ENCODE data around the gene CAMSAP1. TPM values are rescaled to one million over a fixed set of nuclear protein-coding genes. Genes with fewer than 3 reads are reported as not detected.

The CAMSAP1 gene
- total and polyA plus RNA-seq, 2 of the 4 experiments (the other 2 are of a cell fraction) = 8.2 to 19.5 TPM

DNA sequence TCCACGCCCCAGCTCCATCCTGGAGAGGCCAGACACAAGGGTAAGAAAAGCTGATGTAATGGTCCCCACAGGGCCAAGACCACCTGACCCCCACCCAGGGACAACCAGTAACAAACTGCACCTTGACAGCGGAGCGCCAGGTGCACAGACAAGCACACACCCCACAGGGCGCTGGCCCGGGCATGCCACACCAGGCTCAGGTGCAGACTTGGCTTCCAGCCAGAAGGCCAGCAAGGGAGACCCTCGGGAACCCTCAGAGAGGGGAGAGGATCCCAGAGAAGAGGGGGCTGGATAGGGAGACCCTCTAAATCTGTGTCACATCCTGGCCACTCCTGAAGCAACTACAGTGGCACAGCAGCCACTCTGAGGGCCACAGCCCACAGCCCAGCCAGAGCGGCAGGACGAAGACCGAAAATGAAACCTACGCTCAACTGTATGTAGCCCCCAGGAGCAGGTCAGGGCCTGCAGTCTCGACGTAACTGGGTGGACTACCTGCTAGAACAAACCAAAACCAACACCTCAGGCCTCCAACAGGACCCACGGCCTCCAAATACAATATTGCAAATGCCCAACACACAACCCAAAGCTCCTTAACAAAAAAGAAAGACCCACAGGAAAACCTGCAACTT is 18.5 kb downstream of the CAMSAP1 start:
- in situ Hi-C loops (cut with MboI; ENCODE audit: low sequenced_read_pairs) (no loop called here), intact Hi-C loops (cut with micrococcal nuclease) (no loop called here), dilution Hi-C loops (cut with HindIII; ENCODE audit: low sequenced_read_pairs, unreplicated experiment) (no loop called here)
- no peak overlapping the region for H3K9ac ChIP-seq (ENCODE audit: low read depth, low read length)
- ChIA-PET POLR2A (ENCODE audit: unreplicated experiment) (no interaction called here), CTCF (no interaction called here)
- peaks cover 19 to 88% of the 10 kb centered on the region in 2 experiments; a peak in 3 of 4 replicates for H3K79me1 ChIP-seq (ENCODE audit: low read depth in 1 of 2, low read length in 2 of 2)
- H3K9me3 ChIP-seq (ENCODE audit: control insufficient read depth, insufficient read depth, low read length) = no peaks in the 10 kb centered on the region
- H3K27ac ChIP-seq (ENCODE audit: insufficient read depth, low read length) = no peak overlapping the region
- no peak overlapping the region for H2AK5ac ChIP-seq (ENCODE audit: low read depth, low read length)
- H3K4me2 ChIP-seq (ENCODE audit: low read depth, low read length) = no peak overlapping the region
- DNase-seq (no peak), ATAC-seq (ENCODE audit: low read depth) (no peak)
- TF ChIP-seq POLR2A (IDR thresholded peaks at IDR 0.05; ENCODE audit: low read depth, low read length) (no peak), CEBPB (IDR thresholded peaks at IDR 0.05; ENCODE audit: low read depth, low read length) (no peak), CHD1 (IDR thresholded peaks at IDR 0.05; ENCODE audit: low read depth, low read length) (no peak), FOS (IDR thresholded peaks at IDR 0.05; ENCODE audit: low read depth, low read length) (no peak)
- TF ChIP-seq, protein P1, sequence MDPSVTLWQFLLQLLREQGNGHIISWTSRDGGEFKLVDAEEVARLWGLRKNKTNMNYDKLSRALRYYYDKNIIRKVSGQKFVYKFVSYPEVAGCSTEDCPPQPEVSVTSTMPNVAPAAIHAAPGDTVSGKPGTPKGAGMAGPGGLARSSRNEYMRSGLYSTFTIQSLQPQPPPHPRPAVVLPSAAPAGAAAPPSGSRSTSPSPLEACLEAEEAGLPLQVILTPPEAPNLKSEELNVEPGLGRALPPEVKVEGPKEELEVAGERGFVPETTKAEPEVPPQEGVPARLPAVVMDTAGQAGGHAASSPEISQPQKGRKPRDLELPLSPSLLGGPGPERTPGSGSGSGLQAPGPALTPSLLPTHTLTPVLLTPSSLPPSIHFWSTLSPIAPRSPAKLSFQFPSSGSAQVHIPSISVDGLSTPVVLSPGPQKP (IDR thresholded peaks at IDR 0.05; ENCODE audit: borderline replicate concordance, low read depth, low read length) = no peak
- TF ChIP-seq, protein P2, sequence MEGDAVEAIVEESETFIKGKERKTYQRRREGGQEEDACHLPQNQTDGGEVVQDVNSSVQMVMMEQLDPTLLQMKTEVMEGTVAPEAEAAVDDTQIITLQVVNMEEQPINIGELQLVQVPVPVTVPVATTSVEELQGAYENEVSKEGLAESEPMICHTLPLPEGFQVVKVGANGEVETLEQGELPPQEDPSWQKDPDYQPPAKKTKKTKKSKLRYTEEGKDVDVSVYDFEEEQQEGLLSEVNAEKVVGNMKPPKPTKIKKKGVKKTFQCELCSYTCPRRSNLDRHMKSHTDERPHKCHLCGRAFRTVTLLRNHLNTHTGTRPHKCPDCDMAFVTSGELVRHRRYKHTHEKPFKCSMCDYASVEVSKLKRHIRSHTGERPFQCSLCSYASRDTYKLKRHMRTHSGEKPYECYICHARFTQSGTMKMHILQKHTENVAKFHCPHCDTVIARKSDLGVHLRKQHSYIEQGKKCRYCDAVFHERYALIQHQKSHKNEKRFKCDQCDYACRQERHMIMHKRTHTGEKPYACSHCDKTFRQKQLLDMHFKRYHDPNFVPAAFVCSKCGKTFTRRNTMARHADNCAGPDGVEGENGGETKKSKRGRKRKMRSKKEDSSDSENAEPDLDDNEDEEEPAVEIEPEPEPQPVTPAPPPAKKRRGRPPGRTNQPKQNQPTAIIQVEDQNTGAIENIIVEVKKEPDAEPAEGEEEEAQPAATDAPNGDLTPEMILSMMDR (conservative IDR thresholded peaks at IDR 0.05; ENCODE audit: low read depth, low read length) = no peak
- TF ChIP-seq, protein P3, sequence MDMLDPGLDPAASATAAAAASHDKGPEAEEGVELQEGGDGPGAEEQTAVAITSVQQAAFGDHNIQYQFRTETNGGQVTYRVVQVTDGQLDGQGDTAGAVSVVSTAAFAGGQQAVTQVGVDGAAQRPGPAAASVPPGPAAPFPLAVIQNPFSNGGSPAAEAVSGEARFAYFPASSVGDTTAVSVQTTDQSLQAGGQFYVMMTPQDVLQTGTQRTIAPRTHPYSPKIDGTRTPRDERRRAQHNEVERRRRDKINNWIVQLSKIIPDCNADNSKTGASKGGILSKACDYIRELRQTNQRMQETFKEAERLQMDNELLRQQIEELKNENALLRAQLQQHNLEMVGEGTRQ (IDR thresholded peaks at IDR 0.05; ENCODE audit: low read depth, low read length) = no peak
- H3K23ac ChIP-seq (ENCODE audit: low read depth, low read length) = no peak overlapping the region
- BruUV-seq (replicated peaks) = no TSS peak
- H4K8ac ChIP-seq (ENCODE audit: low read depth in 2 of 2, low read length in 2 of 2) = no peak overlapping the region
- H3K56ac ChIP-seq (ENCODE audit: extremely low read depth, insufficient read depth, low read length) = no peak overlapping the region
- no peak overlapping the region for H4K91ac ChIP-seq (ENCODE audit: insufficient read depth, low read depth, low read length)
- no peak overlapping the region for H3K18ac ChIP-seq (ENCODE audit: low read depth, low read length)
- H3K27me3 ChIP-seq (ENCODE audit: control insufficient read depth, insufficient read depth, low read length) = no peaks in the 10 kb centered on the region
- H2BK120ac ChIP-seq (ENCODE audit: low read depth, low read length) = no peak overlapping the region
- H2BK20ac ChIP-seq (ENCODE audit: low read depth, low read length) = no peak overlapping the region
- H3K4me1 ChIP-seq (ENCODE audit: control insufficient read depth, insufficient read depth, low read length) = peaks cover 30% of the 10 kb centered on the region
- H3K4ac ChIP-seq (ENCODE audit: low read depth, low read length) = no peak overlapping the region
- H2BK15ac ChIP-seq (ENCODE audit: low read depth, low read length) = no peak overlapping the region
- no peak overlapping the region for H2AFZ ChIP-seq (replicated peaks; ENCODE audit: low read length, poor library complexity)
- H3K9me1 ChIP-seq (ENCODE audit: insufficient read depth, low read length) = peaks cover 44% of the 10 kb centered on the region
- H4K5ac ChIP-seq (ENCODE audit: low read depth, low read length) = no peak overlapping the region
- peaks cover 94% of the 10 kb centered on the region for H4K20me1 ChIP-seq (ENCODE audit: insufficient read depth, low read length)
- WGBS, 2 experiments (ENCODE audit: extremely low coverage in 2 of 2, insufficient read length in 1 of 2) = 97% methylated on average over 5 of the region's 13 CpGs; no CpG with 5 or more reads in 1 of the 2 experiments
- no peak overlapping the region for H2AK9ac ChIP-seq (replicated peaks; ENCODE audit: low read depth, low read length, poor library complexity)
- H3K4me3 ChIP-seq (ENCODE audit: insufficient read depth, low read depth, low read length) = no peak overlapping the region
- no peak overlapping the region for H2BK5ac ChIP-seq (ENCODE audit: low read depth, low read length, poor library complexity, severe bottlenecking)
- H3K14ac ChIP-seq (replicated peaks; ENCODE audit: low read depth, low read length) = no peak overlapping the region
- H3K36me3 ChIP-seq (ENCODE audit: control insufficient read depth, insufficient read depth, low read length) = no peaks in the 10 kb centered on the region

Measured in IMR-90 (cell line).